ENCODE data around the gene FGF12.

FGF12 gene

GRCh38 chr3:192352142-192352541 lies 375.2 kb downstream of the FGF12 start:
- Histone ChIP-seq H3K27me3 (ENCODE audit: low read depth, low read length) (no peaks in the 10 kb centered on the region), H3K27ac (ENCODE audit: low read length) (no peak overlapping the region), H3K9me3 (ENCODE audit: insufficient read depth, low read length) (no peaks in the 10 kb centered on the region), H3K4me1 (ENCODE audit: low read length) (no peaks in the 10 kb centered on the region), H2AFZ (ENCODE audit: low read depth, low read length) (no peak overlapping the region), H3K4me2 (ENCODE audit: low read length) (no peak overlapping the region), H3K4me3 (ENCODE audit: low read length) (no peak overlapping the region), H3K36me3 (replicated peaks; ENCODE audit: low read depth, low read length) (no peaks in the 10 kb centered on the region), H3K79me2 (ENCODE audit: low read length) (no peaks in the 10 kb centered on the region), H4K20me1 (ENCODE audit: insufficient read depth, low read length) (no peaks in the 10 kb centered on the region), H3K9ac (ENCODE audit: low read length) (no peak overlapping the region)
- TF ChIP-seq EZH2phosphoT487 (IDR thresholded peaks at IDR 0.05; ENCODE audit: low read depth) (no peak), CTCF (IDR thresholded peaks at IDR 0.05; ENCODE audit: low read depth, low read length) (no peak)

GRCh38 chr3:192351441-192351840 lies 375.9 kb downstream of the FGF12 start:
- H3K27me3 ChIP-seq (ENCODE audit: low read depth, low read length) = no peaks in the 10 kb centered on the region
- no peak overlapping the region for H3K4me2 ChIP-seq (ENCODE audit: low read length)

GRCh38 chr3:192340031-192340430 lies 387.3 kb downstream of the FGF12 start:
- TF ChIP-seq EZH2phosphoT487 (IDR thresholded peaks at IDR 0.05; ENCODE audit: low read depth) (no peak), CTCF (IDR thresholded peaks at IDR 0.05; ENCODE audit: low read depth, low read length) (no peak)
- Histone ChIP-seq H2AFZ (ENCODE audit: low read depth, low read length) (no peak overlapping the region), H3K36me3 (replicated peaks; ENCODE audit: low read depth, low read length) (no peaks in the 10 kb centered on the region), H3K4me3 (ENCODE audit: low read length) (no peak overlapping the region), H3K4me2 (ENCODE audit: low read length) (no peak overlapping the region), H4K20me1 (ENCODE audit: insufficient read depth, low read length) (no peaks in the 10 kb centered on the region), H3K9ac (ENCODE audit: low read length) (no peak overlapping the region), H3K27ac (ENCODE audit: low read length) (no peak overlapping the region), H3K4me1 (ENCODE audit: low read length) (0 out of 2 replicates have a peak, but pooled peaks cover 4% of the 10 kb centered on the region), H3K79me2 (ENCODE audit: low read length) (no peaks in the 10 kb centered on the region), H3K27me3 (ENCODE audit: low read depth, low read length) (no peaks in the 10 kb centered on the region), H3K9me3 (ENCODE audit: insufficient read depth, low read length) (no peaks in the 10 kb centered on the region)

More at GRCh38 chr3:192351441-192351840, 375.9 kb downstream of the FGF12 start:
- Histone ChIP-seq H3K4me3 (ENCODE audit: low read length) (no peak overlapping the region), H3K9ac (ENCODE audit: low read length) (no peak overlapping the region), H3K9me3 (ENCODE audit: insufficient read depth, low read length) (no peaks in the 10 kb centered on the region), H3K79me2 (ENCODE audit: low read length) (no peaks in the 10 kb centered on the region), H2AFZ (ENCODE audit: low read depth, low read length) (no peak overlapping the region), H3K4me1 (ENCODE audit: low read length) (no peaks in the 10 kb centered on the region), H4K20me1 (ENCODE audit: insufficient read depth, low read length) (no peaks in the 10 kb centered on the region), H3K27ac (ENCODE audit: low read length) (no peak overlapping the region), H3K36me3 (replicated peaks; ENCODE audit: low read depth, low read length) (no peaks in the 10 kb centered on the region)
- TF ChIP-seq CTCF (IDR thresholded peaks at IDR 0.05; ENCODE audit: low read depth, low read length) = no peak
- TF ChIP-seq EZH2phosphoT487 (IDR thresholded peaks at IDR 0.05; ENCODE audit: low read depth) = no peak

GRCh38 chr3:192339214-192339613 lies 388.1 kb downstream of the FGF12 start:
- no peak overlapping the region; the same call in 1 of the 2 replicates for H2AFZ ChIP-seq (ENCODE audit: low read depth, low read length)
- H3K27me3 ChIP-seq (ENCODE audit: low read depth, low read length) = no peaks in the 10 kb centered on the region
- 0 out of 2 replicates have a peak, but pooled peaks cover 4% of the 10 kb centered on the region for H3K4me1 ChIP-seq (ENCODE audit: low read length)
- no peak overlapping the region for H3K4me3 ChIP-seq (ENCODE audit: low read length)
- H3K9me3 ChIP-seq (ENCODE audit: insufficient read depth, low read length) = no peaks in the 10 kb centered on the region
- no peak for TF ChIP-seq EZH2phosphoT487 (IDR thresholded peaks at IDR 0.05; ENCODE audit: low read depth)
- no peak for TF ChIP-seq CTCF (IDR thresholded peaks at IDR 0.05; ENCODE audit: low read depth, low read length)
- no peaks in the 10 kb centered on the region for H3K36me3 ChIP-seq (replicated peaks; ENCODE audit: low read depth, low read length)
- H4K20me1 ChIP-seq (ENCODE audit: insufficient read depth, low read length) = no peaks in the 10 kb centered on the region
- H3K4me2 ChIP-seq (ENCODE audit: low read length) = no peak overlapping the region
- H3K79me2 ChIP-seq (ENCODE audit: low read length) = no peaks in the 10 kb centered on the region
- no peak overlapping the region for H3K9ac ChIP-seq (ENCODE audit: low read length)
- H3K27ac ChIP-seq (ENCODE audit: low read length) = no peak overlapping the region

Measured in OCI-LY3 (cell line).